ENCODE results near the gene DONSON.

DNA sequence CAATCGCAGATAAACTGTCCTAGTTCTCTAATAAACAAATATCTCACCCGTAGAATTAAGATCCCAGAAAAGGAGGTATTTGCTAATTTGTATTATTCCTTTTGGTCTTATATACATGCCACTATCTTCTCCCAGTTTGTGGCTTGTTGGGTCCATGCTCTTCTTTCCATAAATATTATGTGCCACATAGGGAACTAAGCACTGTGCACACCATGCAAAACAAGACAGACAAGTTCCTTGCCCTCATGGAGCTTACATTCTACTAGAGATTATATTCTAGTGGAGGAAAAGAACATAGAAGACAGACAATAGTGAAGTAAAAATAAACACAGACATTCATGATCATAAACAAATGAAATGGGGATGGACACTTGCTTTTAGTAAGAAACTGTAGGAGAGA is 51.3 kb downstream of the DONSON start:
- TF ChIP-seq, protein P1, sequence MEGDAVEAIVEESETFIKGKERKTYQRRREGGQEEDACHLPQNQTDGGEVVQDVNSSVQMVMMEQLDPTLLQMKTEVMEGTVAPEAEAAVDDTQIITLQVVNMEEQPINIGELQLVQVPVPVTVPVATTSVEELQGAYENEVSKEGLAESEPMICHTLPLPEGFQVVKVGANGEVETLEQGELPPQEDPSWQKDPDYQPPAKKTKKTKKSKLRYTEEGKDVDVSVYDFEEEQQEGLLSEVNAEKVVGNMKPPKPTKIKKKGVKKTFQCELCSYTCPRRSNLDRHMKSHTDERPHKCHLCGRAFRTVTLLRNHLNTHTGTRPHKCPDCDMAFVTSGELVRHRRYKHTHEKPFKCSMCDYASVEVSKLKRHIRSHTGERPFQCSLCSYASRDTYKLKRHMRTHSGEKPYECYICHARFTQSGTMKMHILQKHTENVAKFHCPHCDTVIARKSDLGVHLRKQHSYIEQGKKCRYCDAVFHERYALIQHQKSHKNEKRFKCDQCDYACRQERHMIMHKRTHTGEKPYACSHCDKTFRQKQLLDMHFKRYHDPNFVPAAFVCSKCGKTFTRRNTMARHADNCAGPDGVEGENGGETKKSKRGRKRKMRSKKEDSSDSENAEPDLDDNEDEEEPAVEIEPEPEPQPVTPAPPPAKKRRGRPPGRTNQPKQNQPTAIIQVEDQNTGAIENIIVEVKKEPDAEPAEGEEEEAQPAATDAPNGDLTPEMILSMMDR (conservative IDR thresholded peaks at IDR 0.05; ENCODE audit: low read length), result no peak
- TF ChIP-seq EZH2phosphoT487 (IDR thresholded peaks at IDR 0.05; ENCODE audit: borderline replicate concordance, low read depth, low read length), result no peak

All from OCI-LY7 (cell line).